ENCODE results near the gene SLC27A1.
"Not testable (repeated sequence)": the region's sequence is repeated elsewhere in the genome, so short reads cannot be mapped to it uniquely, and the experiment has no call there.

SLC27A1 gene

DNA sequence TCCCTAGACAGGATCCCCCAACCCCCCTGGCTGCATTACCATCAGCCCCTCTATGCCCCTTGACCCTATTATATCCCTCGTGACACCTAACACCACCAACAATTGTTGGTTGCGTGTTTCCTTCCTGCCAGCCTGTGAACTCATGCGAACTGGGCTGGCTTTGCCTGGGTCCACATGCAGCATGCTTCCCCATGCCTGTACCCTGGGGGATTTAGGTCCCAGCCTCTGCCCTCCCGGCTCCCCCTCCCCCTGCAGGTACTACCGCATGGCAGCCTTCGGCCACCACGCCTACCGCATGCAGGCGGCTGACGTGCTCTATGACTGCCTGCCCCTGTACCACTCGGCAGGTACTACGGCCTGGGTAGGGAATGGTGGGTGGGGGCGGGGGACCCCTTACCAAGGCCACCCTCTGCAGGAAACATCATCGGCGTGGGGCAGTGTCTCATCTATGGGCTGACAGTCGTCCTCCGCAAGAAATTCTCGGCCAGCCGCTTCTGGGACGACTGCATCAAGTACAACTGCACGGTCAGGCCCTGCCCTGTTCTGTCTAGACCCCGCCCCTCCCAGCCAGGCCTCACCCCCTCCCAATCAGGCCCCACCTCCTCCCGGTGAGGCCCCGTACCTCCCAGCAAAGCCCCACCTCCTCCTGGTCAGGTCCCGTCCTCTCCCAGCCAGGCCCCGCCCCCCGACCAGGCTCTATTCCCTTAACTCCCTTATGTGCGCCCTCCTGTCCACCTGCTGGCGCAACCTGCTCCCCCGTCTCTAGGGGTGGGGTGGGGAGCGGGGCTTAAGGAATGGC lies 18.5 kb downstream of the SLC27A1 start:
- no peak for DNase-seq

DNA sequence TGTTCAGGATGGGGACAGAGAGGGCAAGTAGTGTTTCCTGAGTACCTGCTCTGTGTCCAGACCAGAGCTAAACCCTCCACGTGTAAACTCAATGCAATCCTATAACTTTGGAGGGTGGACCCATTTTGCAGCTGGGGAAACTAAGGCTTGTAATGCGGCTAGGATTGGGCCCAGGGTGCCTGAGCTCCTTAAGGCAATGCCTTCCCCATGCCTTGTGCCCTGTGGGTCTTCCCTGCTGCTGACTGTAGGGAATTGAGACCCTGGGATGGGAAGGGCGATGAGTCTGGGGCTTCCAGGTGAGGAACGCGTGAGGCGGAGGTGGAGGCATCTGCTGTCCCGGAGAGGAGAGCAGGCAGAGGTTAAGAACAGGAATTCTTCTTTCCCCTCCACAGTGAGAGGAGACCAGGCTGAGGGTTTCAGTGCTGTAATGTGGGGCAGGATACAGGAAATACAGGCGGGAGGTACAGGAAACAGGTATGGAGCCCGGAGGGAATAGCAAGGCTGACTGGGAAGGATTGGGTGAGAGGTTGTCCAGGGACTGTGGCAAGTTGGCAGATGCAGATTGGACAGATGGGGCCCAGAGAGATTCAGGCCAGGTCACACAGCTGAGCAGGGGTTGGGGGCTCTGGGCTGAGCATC lies 19.2 kb downstream of the SLC27A1 start:
- no peak for DNase-seq

DNA sequence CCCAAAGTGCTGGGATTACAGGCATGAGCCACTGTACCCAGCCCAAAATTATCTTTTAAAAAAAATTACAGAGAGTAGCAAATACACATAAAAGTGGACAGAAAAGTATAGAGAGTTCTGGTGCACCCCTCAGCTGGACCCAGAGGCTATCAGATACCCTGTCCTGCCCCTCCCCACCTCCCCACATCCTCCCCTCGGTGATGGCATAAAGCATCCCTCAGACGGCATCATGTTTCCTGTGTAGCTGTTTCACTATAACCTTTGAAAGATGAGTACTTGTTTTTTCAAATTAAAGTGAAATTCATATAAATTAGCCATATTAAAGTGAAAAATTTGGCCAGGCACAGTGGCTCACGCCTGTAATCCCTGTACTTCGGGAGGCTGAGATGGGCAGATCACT lies 20.1 kb downstream of the SLC27A1 start:
- DNase-seq: no peak

DNA sequence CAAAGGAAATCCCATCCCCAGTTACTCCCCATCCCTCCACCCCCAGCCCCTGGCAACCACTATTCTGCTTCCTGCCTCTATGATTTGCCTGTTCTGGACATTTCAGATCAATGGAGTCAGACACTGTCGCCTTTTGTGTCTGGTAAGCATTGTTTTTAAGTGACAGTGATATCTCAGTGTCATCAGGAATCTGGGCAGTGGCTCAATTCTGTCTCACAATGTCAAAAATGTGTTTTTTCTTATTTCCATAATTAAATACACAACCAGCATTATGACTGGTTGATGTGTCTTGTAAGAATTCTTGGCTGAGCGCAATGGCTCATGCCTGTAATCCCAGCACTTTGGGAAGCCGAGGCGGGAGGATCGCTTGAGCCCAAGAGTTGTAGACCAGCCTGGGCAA lies 21.0 kb downstream of the SLC27A1 start:
- DNase-seq: no peak

DNA sequence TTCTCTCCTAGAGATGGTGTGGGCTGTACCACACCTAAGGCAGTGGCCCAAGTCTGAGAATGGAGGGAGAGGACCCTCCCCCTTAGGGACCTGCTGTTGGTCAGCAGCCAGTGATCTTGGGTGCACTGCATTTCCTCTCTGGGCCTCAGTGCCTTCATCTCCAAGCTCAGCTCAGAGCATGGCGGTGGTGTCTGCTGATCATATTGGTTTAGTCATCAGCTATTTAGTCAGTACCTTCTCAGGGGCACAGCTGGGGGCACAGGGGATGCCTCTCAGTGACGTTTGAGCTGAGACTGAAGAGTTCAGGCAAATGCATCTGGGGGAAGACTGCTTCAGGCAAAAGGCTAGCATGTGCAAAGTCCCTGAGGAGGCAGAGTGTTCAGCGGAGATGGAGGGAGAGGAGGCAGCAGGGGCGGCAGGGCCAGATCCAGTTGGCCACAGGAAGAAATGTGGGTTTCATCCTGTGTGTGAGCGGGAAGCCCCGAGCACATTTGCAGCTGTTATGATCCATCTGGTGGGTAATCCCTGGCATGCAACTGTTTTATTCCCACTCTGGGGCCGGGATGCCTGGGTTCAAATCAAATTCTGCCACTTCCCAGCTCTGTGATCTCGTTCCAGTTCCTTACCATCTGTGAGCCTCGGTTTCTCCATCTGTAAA lies 25.4 kb downstream of the SLC27A1 start:
- no peak for DNase-seq

DNA sequence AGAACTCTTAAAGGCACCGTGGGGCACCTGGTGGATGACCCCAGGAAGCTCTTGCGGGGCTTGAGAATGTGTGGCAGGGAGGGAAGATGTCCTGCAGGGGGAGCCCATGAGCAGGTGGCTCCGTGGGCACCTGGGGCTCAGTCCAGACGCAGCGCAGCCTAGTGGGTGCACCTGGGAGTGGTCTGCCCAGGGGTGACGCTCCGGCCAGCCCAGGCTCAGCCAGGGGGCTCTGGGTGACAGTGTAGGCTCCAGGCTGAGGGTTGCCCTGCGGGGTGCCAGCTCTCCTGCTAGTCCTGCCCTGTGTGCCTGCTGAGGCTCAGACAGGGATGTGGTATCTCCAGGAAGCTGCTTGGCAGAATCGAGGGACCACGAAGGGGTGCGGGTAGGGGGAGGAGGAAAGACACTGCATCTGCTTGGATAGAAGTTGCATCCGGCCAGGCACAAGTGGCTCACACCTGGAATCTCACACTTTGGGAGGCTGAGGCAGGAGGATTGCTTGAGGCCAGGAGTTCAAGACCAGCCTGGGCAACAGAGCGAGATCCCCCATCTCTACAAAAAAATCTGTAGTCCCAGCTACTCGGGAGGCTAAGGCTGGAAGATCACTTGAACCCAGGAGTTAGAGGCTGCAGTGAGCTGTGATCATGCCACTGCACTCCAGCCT lies 26.1 kb downstream of the SLC27A1 start:
- DNase-seq: no peak

DNA sequence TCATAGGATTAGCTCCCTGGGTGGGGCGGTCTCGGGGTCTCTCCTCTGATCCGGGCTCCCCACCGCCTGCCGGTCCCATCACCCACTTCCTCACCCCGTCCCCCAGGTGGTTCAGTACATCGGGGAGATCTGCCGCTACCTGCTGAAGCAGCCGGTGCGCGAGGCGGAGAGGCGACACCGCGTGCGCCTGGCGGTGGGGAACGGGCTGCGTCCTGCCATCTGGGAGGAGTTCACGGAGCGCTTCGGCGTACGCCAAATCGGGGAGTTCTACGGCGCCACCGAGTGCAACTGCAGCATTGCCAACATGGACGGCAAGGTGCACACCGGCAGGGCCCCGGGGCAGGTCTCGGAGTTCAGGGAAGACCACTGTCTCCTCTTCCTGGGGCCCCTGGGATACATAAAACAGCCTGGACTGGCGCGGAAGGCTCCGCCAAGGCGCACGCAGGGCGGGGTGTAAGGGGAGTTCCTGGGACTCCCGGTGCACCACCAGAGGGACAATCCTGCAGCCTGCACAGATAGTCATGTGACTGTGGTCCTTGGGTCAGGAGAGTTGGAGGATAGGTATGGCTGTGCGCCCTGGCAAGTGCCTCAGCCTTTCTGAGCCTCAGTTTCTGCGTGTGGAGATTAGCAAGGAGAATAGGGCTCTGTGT lies 26.9 kb downstream of the SLC27A1 start:
- DNase-seq: no peak

DNA sequence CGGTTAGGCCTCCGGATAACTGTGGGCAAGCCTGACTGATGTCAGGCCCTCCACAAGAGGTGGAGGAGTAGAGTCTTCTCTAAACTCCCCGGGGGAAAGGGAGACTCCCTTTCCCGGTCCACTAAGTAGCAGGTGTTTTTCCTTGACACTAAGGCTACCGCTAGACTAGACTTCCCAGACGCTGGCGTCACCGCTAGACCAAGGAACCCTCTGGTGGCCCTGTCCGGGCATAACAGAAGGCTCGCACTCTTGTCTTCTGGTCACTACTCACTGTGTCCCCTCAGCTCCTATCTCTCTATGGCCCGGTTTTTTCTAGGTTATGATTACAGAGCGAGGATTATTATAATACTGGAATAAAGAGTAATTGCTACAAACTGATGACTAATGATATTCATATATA lies 28.7 kb downstream of the SLC27A1 start:
- not testable (repeated sequence) for DNase-seq

DNA sequence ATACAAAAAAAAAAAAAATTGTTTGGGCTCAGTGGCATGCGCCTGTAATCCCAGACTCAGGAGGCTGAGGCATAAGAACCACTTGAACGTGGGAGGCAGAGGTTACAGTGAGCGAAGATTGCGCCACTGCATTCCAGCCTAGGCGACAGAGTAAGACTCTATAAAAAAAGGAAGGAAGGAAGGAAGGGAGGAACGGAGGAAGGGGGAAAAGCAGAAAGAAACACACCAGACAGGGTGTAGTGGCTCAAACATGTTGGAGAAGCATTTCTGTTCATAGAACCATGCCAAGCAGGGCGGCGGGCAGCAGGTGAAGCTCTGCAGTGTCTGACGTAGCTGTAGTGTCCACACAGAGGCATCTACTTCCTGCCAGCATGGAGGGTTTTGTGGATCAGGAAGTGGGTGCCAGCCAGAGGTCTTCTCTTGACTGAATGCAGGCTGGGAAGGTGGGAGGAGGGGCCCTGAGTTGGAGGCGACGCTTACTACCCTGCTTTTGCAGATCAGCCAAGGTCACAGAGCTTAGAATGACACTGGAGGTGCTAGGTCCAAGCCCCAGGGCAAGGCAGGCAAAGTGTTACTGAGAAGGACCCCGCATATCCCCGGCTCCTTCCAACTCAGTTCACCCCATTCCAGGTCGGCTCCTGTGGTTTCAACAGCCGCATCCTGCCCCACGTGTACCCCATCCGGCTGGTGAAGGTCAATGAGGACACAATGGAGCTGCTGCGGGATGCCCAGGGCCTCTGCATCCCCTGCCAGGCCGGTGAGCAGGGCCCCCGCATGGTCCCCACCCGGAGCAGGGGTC lies 29.5 kb downstream of the SLC27A1 start:
- no peak for DNase-seq

DNA sequence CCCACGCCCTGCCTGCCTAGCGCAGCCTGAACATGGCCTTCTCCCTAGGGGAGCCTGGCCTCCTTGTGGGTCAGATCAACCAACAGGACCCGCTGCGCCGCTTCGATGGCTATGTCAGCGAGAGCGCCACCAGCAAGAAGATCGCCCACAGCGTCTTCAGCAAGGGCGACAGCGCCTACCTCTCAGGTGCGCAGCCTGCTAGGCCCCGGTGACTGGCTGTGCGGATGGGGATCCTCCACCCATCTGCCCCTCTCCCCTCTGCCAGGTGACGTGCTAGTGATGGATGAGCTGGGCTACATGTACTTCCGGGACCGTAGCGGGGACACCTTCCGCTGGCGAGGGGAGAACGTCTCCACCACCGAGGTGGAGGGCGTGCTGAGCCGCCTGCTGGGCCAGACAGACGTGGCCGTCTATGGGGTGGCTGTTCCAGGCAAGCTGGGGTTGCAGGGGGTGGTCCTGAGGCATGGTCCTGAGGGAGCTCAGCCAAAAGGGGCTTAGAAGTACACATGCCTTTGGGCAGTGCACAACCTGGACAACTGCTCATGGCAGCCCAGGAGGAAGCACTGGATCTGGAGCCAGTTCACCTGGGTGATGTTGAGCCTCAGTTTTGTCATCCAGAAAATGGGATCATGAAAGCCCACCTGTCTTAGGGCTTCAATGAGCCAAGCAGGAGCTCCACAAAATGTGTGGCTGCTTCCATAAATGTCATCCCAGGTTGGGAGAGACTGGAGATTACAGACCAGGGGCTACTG lies 30.3 kb downstream of the SLC27A1 start:
- DNase-seq: no peak

DNA sequence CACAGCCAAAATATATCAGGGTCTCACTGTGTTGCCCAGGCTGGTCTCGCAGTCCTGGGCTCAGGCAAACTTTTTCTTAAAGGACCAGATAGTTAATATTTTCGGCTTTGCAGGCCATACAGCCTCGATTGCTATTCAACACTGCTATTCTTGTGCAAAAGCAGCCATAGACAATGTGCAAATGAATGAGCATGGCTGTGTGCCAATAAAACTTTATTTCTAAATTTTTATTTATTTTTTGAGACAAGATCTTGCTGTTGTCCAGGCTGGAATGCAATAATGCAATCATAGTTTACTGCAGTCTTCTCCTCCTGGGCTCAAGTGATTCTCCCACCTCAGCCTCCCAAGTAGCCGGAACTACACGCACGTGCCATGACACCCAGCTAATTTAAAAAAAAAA lies 32.9 kb downstream of the SLC27A1 start:
- no peak for DNase-seq

DNA sequence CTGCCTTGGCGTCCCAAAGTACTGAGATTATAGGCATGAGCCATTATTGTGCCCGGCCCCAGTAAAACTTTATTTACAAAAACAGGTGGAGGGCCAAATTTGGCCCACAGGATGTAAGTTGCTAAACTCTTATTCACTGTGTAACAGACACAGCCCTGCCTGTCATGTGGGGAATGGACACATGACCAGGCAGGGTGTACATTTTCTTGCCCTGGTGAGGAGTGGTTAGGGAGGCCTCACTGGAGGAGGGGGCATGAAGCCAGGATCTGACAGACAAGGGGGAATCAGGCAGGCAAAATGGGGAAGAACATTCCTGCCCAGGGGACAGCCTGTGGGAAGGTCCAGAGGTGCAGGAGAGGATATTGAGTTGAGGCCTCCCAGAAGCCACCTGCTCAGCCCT lies 33.7 kb downstream of the SLC27A1 start:
- no peak for DNase-seq

DNA sequence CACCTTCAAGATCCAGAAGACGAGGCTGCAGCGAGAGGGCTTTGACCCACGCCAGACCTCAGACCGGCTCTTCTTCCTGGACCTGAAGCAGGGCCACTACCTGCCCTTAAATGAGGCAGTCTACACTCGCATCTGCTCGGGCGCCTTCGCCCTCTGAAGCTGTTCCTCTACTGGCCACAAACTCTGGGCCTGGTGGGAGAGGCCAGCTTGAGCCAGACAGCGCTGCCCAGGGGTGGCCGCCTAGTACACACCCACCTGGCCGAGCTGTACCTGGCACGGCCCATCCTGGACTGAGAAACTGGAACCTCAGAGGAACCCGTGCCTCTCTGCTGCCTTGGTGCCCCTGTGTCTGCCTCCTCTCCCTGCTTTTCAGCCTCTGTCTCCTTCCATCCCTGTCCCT lies 34.1 kb downstream of the SLC27A1 start:
- no peak for DNase-seq

DNA sequence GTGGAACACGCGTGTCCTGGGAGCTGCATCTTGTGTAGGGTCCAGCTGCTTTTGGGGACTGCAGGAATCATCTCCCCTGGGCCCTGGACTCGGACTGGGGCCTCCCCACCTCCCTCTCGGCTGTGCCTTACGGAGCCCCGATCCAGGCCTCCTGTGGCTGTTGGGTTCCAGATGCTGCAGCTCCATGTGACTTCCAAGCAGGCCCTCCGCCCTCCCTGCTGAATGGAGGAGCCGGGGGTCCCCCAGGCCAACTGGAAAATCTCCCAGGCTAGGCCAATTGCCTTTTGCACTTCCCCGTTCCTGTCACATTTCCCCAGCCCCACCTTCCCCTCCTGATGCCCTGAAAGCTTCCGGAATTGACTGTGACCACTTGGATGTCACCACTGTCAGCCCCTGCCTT lies 34.9 kb downstream of the SLC27A1 start:
- no peak for DNase-seq

DNA sequence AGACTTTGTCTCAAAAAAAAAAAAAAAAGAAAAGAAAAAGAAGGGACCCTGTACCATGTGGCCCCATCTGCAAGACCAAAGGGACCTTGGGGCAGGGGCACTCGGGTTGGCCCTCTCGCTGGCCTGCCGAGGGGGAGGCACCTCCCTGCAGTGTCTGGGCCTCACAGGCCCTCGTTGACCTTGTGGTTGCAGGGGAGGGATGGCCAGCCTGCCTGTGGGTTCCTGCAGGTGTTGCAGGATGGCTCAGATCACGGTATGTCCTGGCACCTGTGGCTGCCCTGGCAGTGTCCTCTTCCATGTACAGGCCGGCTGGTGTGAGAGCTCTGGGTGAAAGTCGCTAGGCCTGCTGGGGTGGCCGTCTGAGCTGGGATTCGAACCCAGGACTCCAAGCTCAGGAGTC lies 36.4 kb downstream of the SLC27A1 start:
- no peak for DNase-seq

DNA sequence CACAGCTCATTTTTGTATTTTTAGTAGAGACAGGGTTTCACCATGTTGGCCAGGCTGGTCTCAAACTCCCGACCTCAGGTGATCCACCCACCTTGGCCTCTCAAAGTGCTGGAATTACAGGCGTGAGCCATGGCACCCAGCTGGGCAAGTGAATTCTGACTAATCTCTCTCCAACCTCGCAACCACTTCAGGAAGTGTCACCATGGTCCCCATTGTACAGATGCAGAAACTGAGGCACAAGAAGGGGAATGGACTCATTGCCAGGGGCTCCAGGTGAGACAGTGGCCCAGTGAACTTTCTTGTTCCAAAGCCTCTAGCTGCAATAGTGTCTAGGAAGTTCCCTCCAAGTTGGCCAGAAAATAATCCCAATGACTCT lies 38.2 kb downstream of the SLC27A1 start:
- not testable (repeated sequence) for DNase-seq

DNA sequence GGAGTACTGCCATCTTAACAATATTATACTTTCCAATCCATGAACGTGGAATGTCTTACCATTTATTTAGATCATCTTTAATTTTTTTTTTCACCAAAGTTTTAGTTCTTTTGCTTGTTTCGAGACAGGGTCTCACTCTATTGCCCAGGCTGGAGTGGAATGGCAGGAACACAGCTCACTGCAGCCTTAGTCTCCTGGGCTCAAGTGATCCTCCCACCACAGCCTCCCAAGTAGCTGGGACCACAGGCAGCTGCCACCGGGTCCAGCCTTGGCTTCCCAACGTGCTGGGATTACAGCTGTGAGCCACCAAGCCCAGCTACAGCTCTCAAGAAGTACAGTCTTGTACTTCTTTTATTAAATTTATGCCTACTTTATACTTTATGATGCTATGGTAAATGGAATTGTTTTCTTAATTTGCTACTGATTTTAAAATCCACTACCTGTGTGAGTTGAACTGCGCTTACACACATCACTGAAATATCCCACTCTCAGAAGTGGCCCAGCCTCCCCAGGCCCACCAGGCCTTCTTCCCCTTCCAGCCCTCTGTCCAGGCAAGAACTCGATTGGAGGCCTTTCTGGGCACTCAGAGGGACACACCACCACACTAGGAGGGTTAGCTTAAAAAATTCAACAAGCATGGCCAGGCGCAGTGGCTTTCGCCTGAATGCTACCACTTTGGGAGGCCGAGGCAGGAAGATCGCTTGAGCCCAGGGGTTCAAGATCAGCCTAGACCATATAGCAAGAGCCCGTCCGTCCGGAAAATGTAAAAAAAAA lies 40.1 kb downstream of the SLC27A1 start:
- no peak for DNase-seq

DNA sequence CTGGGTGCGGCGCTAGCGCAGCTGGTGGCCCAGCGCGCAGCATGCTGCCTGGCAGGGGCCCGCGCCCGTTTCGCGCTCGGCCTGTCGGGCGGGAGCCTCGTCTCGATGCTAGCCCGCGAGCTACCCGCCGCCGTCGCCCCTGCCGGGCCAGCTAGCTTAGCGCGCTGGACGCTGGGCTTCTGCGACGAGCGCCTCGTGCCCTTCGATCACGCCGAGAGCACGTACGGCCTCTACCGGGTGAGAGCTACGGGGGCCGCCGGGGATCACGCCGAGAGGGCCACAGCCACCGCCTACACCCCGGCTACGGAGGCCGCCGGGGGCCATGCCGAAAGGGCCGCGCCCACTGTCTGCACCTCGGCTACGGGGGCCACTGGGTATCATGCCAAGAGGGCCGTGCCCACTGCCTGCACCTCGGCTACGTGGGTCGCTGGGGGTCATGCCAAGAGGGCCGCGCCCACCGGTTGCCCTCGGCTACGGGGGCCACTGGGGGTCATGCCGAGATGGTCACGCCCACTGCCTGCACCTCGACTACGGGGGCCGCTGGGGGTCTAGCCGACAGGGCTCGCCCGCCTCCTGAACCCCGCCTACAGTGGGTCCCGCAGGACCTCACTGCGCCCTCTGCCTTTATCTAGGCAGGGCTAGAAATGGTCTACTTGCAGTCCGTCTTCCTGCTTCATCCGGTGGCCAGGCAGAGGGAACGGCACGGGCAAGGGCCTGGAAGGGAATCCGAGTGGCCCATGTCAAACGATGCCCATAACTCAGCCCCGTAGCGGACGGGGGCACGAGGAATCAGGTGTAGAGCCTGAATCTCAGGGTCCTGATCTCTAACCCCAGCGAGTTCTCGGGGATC lies 41.6 kb downstream of the SLC27A1 start:
- peak; percentile 46 for DNase-seq

DNA sequence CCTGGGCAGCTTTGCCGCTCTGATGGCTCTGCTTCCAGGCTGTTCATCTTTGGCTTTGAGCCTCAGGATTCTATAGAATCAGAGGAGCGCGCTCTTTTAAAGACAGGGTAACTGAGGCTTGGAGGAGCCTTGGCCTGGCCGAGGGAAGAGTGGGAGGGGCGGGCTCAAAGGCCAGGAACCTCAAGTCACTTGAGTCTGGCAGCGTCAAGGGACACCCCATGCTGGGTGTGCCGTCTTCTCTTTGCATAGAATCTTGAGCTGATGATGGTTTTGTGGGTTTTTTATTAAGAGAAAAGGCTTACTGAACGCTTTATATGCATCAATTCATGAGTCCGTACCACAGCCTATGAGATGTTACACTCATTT lies 42.2 kb downstream of the SLC27A1 start:
- no peak for DNase-seq

All from NCI-H1417 treated with DMSO at 0.1 percent for 48 hours (cell line).